ENCODE data around the gene FKBP8.

FKBP8 gene

GRCh38 chr19:18503337-18503970, 39.9 kb downstream of the FKBP8 start:
- DNase-seq, result no peak

- DNase-seq, result peak in 5 of 56 donors; percentile 18 to 50 (median 38)
Observed at GRCh38 chr19:18502638-18503294, 40.6 kb downstream of the FKBP8 start.

- DNase-seq, result no peak
Observed at GRCh38 chr19:18502246-18502637, 41.1 kb downstream of the FKBP8 start.

DNA sequence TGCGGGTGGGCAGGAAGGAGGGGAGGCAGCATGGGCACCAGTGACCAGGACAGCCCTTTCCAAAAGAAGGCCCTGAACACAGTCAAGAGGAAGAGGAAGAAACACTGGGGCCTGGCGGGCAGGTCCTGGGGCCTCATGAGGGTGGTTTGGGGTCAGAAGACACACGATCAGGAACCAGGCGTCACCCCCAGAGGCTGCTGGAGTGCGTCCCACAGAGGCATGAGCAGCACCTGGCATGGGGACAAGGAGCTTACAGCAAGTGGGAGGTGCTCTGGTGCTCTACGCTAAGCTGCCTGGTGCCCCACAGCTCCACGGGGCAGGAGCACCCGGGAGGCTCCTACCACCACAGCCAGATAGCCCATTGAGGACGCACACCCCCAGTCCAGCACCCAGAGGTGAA, 41.5 kb downstream of the FKBP8 start:
- peak in 1 of 56 donors; percentile 22 for DNase-seq

DNA sequence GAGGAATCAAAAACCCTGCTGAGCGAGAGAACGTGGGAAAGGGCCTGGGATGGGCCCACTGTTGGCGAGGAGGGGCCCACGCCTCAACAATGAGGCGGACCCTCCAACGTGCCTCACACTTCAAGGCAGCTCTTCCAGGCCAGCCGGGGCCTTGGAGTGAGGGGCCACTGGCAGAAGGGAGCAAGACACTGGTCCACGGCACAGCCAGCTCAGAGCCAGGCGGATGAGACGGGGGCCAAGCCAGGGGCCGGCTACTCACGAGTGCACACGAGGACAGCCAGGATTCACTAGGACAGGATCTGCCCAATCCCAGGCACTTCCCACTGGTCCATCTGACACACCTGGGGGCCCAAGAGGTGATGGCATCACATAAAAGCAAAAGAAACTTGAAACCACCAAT, 42.0 kb downstream of the FKBP8 start:
- DNase-seq, result no peak

DNA sequence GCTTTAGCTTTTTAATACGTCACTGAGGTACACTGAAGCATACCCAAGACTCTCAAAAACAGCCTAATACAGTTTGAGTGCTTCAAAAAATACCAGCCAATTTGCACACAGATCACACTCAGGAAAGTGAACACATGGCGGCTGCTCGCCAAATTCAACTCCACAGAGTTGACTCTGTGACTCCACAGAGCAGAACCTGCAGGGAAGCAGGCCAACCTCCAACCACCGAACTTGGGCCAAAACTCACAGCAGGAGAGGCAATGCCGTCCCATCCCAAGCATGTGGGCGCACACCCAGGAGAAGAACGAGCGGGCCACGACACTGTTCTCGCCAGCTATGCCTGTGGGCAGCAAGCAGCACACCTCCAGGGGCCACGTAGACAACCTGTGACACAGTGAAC, 42.6 kb downstream of the FKBP8 start:
- no peak for DNase-seq

DNA sequence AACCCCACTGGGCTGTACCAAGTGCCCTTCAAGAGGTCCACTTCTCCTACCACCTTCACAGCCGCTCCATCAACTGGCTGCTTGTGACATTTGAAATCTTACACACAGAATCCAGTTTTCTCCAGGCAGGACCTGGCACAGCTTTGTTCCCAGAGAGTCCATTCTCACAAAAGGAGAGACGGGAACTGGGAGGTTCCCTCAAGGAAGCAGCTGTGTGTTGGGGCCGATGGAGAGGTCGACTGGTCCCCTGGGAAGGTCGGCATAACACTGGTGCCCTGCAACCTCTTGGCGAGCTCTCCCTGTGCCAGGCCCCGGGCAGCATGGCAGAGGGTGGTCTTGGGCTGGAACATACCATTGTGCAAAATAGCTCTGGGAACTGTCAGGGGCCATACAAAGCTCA, 43.0 kb downstream of the FKBP8 start:
- no peak for DNase-seq

DNA sequence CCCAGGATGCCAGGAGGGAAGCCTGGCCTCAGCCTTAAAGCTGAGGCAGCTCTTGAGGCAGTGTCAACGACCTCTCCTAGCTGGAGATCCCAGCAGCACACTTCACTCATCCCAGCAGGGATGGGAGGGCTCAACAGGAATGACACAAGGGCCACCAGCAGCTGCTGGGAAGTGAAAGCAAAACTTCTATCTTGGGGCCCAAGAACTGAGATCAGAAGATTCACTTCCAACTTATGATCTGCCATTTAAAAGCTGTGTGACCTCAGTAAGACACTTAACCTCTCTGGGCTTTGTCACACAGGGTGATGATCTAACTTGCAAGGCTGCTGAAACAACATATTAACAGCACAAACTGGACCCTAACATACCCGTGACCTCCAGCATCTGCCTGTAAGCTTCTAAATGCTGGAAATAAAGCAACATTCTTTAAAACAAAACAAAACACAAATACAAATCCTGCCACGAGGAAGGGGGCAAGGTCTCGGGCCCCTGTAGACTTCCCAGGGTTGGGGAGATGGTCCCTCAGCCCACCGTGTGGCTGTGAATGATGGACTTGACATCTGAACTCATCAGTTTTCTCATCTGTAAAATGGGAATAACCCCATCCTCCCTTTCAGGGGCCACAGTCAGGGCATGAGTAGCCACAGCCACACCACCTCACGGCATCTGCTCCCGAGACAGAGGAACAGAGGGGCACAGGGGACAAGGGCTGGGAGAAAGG, 44.2 kb downstream of the FKBP8 start:
- DNase-seq, result no peak

DNA sequence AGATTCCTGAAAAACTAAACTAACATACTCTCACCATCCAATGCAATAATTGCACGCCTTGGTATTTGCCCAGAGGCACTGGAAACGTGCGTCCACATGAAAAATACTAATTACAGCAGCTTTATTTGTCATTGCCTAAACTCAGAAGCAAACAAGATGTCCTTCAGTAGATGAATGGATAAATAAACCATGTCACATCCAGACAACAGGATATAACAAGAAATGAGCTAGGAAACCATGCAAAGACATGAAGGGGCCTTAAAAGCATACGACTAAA, 46.5 kb downstream of the FKBP8 start:
- DNase-seq, result no peak

- DNase-seq, result no peak
Observed at GRCh38 chr19:18496167-18496979, 47.0 kb downstream of the FKBP8 start.

DNA sequence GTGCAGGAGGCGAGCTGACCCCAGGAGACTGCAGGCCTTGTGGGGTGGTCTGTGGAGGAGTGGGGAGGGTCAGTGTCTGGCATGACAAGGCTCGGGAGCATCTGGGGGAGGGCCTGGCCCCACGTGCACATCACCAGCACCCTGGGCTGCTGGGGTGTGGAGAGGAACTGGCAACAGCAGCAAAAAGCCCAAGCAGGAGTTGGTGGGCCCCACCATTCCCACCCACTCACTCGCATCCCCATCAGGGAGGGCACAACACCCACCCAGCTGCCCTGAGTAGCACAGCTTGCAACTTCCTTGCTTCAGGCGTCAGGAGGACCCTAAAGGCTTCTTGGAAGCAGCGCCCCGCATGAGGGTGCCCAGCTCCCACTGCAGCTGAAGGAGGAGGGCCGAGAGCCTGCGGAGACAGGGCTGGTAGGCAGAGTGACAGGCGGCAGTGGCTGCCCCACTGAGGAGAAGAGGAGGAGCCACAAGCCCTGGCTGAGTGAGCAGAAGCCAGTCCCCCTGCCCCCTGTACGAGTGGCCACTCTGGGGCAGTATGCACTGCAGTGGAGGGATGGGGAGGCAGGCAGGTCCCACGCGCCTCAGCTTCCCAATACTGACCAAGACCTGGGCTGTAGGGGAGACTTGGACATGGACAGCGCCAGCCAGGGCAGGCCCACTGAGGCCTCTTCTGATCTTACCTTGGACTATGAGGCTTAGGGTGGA, 48.0 kb downstream of the FKBP8 start:
- DNase-seq, result no peak

- no peak for DNase-seq
Observed at GRCh38 chr19:18494267-18494607, 49.1 kb downstream of the FKBP8 start.

DNA sequence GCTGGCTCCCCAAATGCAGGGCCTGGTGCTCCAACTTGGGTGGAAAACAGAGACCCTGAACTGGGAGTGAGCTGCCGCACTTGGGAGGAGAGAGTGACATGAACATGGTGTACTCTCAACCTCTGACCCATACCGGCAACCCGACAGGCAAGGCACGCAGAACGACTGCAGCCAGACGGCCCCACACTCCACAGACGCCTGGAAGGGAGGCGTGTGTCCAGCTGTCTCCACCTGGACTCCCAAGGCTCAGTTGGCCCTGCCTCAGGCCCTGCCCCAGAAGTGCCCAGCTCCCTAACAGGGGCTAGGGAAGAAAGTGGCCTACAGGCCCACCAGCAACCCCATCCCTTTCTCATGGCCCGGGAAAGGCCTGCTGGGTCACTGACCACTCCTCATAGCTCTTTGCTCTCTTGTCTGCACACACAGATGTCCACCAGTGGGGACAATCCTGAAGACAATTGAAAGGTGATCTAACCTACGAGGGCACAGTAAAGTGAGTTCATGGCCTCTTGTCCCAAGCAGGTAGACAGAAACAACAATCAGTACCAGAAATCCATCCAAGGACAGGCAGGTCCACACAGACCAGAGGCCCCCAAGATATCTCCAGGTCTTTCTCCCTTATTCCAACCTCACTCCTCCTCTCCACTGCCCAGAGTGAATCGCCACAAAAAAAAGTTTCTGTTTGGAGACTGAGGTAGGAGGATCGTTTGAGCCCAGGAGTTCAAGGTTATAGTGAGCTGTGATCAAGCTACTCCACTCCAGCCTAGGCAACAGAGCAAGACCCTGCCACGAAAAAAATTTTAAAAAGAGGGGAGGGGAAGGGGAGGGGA, 49.7 kb downstream of the FKBP8 start:
- no peak for DNase-seq

GRCh38 chr19:18491995-18492953, 51.1 kb downstream of the FKBP8 start:
- DNase-seq, result no peak

DNA sequence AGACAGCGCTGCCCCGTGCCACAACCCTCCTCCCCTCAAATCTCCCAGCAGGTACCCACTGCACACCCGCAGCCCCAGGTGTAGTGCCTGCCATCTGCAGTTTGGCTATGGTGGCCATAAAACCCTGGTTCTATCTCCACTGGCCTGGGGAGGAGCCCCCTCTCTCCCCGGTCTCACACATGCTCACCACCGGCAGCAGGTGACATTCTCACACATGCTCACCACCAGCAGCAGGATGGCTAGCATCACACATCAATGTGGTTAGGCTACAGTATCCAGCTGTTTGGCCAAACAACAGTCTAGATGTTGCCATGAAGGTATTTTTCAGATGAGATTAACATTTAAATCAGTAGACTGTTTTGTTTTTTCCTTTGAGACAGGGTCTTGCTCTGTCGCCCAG, 52.6 kb downstream of the FKBP8 start:
- DNase-seq, result no peak

DNA sequence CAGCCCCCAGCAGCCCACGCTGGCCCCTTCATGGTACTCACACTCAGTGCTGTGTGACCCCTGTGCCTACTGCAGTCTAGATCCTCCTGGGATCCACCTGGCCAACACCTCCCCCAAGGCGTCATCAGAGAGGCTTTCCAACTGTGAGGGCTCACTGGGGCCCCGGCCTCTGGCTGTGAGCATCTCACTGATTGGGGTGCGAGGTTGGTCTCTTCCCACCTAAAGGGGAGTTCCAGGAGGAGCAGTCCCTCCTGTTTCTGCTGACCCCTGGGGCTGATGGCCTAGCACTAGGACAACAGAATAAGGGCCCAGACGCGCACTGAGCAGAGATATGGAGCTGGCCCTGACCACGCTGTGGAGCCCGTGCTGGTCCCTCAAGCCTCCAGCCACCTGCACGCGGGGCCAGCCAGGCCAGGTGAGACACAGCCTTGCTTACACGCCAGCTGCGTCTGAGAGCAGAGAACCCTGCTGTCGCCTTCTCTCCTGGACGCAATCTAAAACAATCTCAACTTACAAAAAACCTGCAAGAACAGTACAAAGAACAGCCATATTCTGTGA, 53.7 kb downstream of the FKBP8 start:
- DNase-seq, result no peak

GRCh38 chr19:18488838-18489626, 54.3 kb downstream of the FKBP8 start:
- DNase-seq, result peak in 1 of 56 donors; percentile 12

DNA sequence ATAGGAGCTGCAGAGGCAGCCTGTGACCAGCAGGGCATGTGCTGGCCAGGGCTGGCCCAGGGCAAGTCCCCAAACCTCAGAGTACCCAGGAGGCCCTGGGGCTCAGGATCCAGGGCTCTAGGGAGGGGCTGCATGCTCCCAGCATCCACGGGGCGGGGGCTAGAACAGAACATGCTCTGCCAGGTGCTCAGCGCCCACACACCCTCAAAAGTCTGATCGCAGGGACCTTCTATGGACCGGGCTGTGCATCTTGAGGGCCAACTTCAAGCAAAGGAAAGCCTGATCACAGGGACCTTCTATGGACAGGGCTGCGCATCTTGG, 55.0 kb downstream of the FKBP8 start:
- DNase-seq, result peak in 8 of 56 donors; percentile 10 to 40 (median 20)
